Gastrocnemius medialis (tissue), 4 donors: Measurements from ENCODE around the gene SORBS1. TPM values are rescaled to one million over a fixed set of nuclear protein-coding genes. Genes with fewer than 3 reads are reported as not detected.

Source experiments
- ATAC-seq, 2 donors: fragments of 150-250 bp; one replicate each; pipeline ENCODE4 v1.9.1; 2016
- DNase-seq, 2 donors: peaks; one replicate each; pipeline ENCODE4 v3.0.0-alpha.2; 2019
- H3K27ac ChIP-seq, 4 donors: fragments of 200-600 bp; sonication (generic); 1 replicate in 1 of 4; 2 replicates in 3 of 4; pipeline ENCODE4 v1.5.1; 2016 to 2018; ENCODE audit warnings: mild to moderate bottlenecking in 2 of 4, moderate library complexity in 1 of 4
- H3K27me3 ChIP-seq, 3 donors: fragments of 200-600 bp; sonication (generic) in 2 of 3; 1 replicate in 1 of 3; 2 replicates in 2 of 3; pipeline versions ENCODE4 v1.5.1 to v1.6.0; 2016 to 2019; ENCODE audit warnings: mild to moderate bottlenecking in 1 of 3, moderate library complexity in 1 of 3
- H3K36me3 ChIP-seq, 2 donors: fragments of 200-600 bp; sonication (generic) in 1 of 2; one replicate each; pipeline ENCODE4 v1.5.1; 2017 to 2018
- H3K4me1 ChIP-seq, 2 donors: fragments of 200-600 bp; sonication (generic) in 1 of 2; one replicate each; pipeline ENCODE4 v1.5.1; 2016 to 2017; ENCODE audit warnings: mild to moderate bottlenecking in 2 of 2
- H3K4me3 ChIP-seq, 4 donors: fragments of 200-600 bp; sonication (generic) in 3 of 4; 1 replicate in 1 of 4; 2 replicates in 3 of 4; pipeline ENCODE4 v1.5.1; 2016 to 2019; ENCODE audit warnings: mild to moderate bottlenecking in 2 of 4
- H3K9me3 ChIP-seq, 3 donors: fragments of 200-600 bp; sonication (generic) in 2 of 3; 1 replicate in 1 of 3; 2 replicates in 2 of 3; pipeline ENCODE4 v1.5.1; 2016 to 2019
- CTCF ChIP-seq, 5 experiments: fragments of 450-650 bp in 3 of 5; fragments of 200-600 bp in 2 of 5; sonication (generic) in 2 of 5; IDR thresholded peaks in 4 of 5; conservative IDR thresholded peaks in 1 of 5; 1 replicate in 4 of 5; 2 replicates in 1 of 5; pipeline ENCODE4 v1.5.1; 2016 to 2019; ENCODE audit warnings: antibody characterized with exemption in 5 of 5, mild to moderate bottlenecking in 3 of 5, moderate library complexity in 3 of 5
- POLR2A ChIP-seq, 2 donors: fragments of 450-650 bp; IDR thresholded peaks; one replicate each; pipeline ENCODE4 v1.6.1; 2017; ENCODE audit warnings: antibody characterized with exemption in 2 of 2, mild to moderate bottlenecking in 2 of 2, moderate library complexity in 2 of 2
- in situ Hi-C, 4 donors: fragments of 200-750 bp; cut with MboI; loops; one replicate each; pipeline versions ENCODE4 v1.15.0 to v1.8.0; 2017; ENCODE audit warnings: low sequenced_read_pairs in 4 of 4
- intact Hi-C: fragments of 100-400 bp; cut with DNase I; formaldehyde crosslinking; loops from one replicate; pipeline ENCODE4 v1.15.1; 2023; ENCODE audit warnings: low total_unique reads
- total RNA-seq, 4 donors: library from RNA; depleted of rRNA; stranded (reverse); fragments of >200 nt; gene quantifications; one replicate each; pipeline versions ENCODE4 v1.1.0 to v1.2.3, GENCODE V29; 2016

SORBS1 gene
- total RNA-seq, 4 donors from 2014 or later: 146 to 331 (median 186) TPM

DNA sequence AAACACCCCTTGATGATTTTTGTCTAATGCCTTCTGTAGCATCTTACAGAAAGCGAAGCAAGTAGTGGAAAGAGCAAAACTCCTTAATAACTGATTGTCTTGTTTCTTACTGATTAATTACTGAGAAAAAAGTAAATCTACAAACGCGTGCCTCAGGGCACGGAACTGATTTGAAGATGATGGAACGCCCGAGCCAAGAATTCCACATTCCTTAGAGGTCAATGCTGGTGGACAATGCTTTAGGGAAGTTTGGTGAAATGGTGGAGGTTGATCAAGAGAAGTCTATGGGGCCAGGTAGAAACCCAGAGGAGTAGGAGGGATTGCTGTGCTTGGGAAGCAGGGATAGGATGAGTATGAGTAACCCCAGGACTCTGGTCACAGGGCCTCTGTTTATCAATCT lies 5.0 kb upstream of the SORBS1 start:
- Histone ChIP-seq H3K27me3 (no peaks in the 10 kb centered on the region), H3K27ac (no peak overlapping the region), H3K4me1 (peaks cover 0 to 3% of the 10 kb centered on the region in 2 donors), H3K4me3 (no peak overlapping the region), H3K36me3 (no peaks in the 10 kb centered on the region), H3K9me3 (no peaks in the 10 kb centered on the region)
- intact Hi-C loops (no loop called here), in situ Hi-C loops (no loop called here)
- no peak for DNase-seq
- ATAC-seq: no peak
- no peak for TF ChIP-seq CTCF (IDR thresholded peaks at IDR 0.05 in 4 of 5, conservative IDR thresholded peaks at IDR 0.05 in 1 of 5)
- no peak for TF ChIP-seq POLR2A (IDR thresholded peaks at IDR 0.05)

- Histone ChIP-seq H3K27me3 (no peaks in the 10 kb centered on the region), H3K4me1 (peaks cover 0 to 5% of the 10 kb centered on the region in 2 donors), H3K4me3 (no peak overlapping the region), H3K27ac (no peak overlapping the region), H3K36me3 (no peaks in the 10 kb centered on the region), H3K9me3 (no peaks in the 10 kb centered on the region)
- DNase-seq (no peak), ATAC-seq (no peak)
- in situ Hi-C loops: no loop called here
- intact Hi-C loops: no loop called here
- no peak for TF ChIP-seq POLR2A (IDR thresholded peaks at IDR 0.05)
Observed at GRCh38 chr10:95565336-95565735, 4.2 kb upstream of the SORBS1 start.

DNA sequence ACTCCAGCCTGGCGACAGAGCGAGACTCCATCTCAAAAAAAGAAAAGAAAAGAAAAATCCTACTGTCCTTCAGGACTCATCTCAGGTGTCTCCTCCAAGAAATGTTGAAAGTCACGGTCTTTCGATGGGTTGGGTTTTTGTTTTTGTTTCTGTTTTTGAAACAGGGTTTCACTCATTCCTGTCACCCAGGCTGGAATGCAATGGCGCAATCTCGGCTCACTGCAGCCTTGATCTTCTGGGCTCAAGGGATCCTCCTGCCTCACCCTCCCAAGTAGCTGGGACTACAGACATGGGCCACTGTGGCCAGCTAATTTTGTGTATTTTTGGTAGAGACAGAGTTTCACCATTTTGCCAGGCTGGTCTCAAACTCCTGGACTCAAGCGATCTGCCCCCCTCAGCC lies 3.1 kb upstream of the SORBS1 start:
- intact Hi-C loops (no loop called here), in situ Hi-C loops (no loop called here)
- DNase-seq (no peak), ATAC-seq (no peak)
- no peaks in the 10 kb centered on the region for H3K36me3 ChIP-seq
- no peaks in the 10 kb centered on the region for H3K9me3 ChIP-seq
- H3K4me3 ChIP-seq: no peak overlapping the region
- no peaks in the 10 kb centered on the region for H3K27me3 ChIP-seq
- no peak overlapping the region for H3K27ac ChIP-seq
- TF ChIP-seq POLR2A (IDR thresholded peaks at IDR 0.05): no peak
- TF ChIP-seq CTCF (IDR thresholded peaks at IDR 0.05 in 4 of 5, conservative IDR thresholded peaks at IDR 0.05 in 1 of 5): no peak
- H3K4me1 ChIP-seq: peaks cover 5 to 15% of the 10 kb centered on the region in 2 donors

DNA sequence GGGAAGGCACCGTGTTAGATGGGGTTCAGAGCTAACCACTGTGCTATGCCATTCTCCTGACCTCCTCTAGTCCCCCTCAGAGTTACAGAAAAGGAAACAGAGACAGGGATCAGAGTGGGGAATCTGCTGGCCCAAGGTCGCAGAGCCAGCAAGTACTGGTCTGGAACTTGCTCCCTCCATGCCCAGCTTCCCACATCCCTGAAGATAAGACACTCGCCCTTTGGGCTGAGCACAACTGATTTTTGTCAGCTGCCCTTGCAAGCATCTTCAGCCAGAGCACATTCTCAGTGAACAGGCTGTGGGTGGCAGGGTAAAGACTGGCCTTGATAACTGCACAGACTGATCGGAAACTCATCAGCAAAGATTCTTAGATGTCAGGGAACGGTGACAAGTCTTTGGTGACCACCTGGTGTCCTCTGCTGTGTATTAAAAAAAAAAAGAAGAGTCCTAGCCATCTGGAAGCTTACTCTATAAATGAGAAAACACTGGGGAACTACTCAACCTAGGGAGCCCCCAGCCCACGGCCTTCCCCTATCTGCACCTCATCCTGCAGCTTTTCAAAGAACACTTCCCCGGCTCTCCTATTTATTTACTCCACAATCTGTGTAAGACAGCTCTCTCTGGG lies 1.3 kb upstream of the SORBS1 start:
- TF ChIP-seq POLR2A (IDR thresholded peaks at IDR 0.05): no peak
- in situ Hi-C loops (no loop called here), intact Hi-C loops (no loop called here)
- peak overlapping the region in 2 of 4 donors; percentile 68 to 96 for H3K27ac ChIP-seq
- no peak for ATAC-seq
- no peaks in the 10 kb centered on the region for H3K27me3 ChIP-seq
- H3K36me3 ChIP-seq: no peaks in the 10 kb centered on the region
- peaks cover 16 to 32% of the 10 kb centered on the region in 2 donors for H3K4me1 ChIP-seq
- DNase-seq: no peak
- no peak overlapping the region for H3K4me3 ChIP-seq
- H3K9me3 ChIP-seq: no peaks in the 10 kb centered on the region

- Histone ChIP-seq H3K27ac (peak overlapping the region; percentile 68 to 96 (median 88)), H3K4me3 (peak overlapping the region; percentile 50 to 87 (median 55)), H3K4me1 (peaks cover 20 to 39% of the 10 kb centered on the region in 2 donors), H3K27me3 (no peaks in the 10 kb centered on the region), H3K9me3 (no peaks in the 10 kb centered on the region), H3K36me3 (no peaks in the 10 kb centered on the region)
- DNase-seq: no peak
- in situ Hi-C loops (no loop called here), intact Hi-C loops (loop anchor here (2.0 kb wide), 1 partner anchor 83 kb away; no protein-coding TSS in a partner anchor)
- TF ChIP-seq CTCF (IDR thresholded peaks at IDR 0.05 in 4 of 5, conservative IDR thresholded peaks at IDR 0.05 in 1 of 5) (no peak), POLR2A (IDR thresholded peaks at IDR 0.05) (no peak)
- ATAC-seq: no peak
Observed at GRCh38 chr10:95561864-95562177, 650 bp upstream of the SORBS1 start.
